NCI-H2171 (cell line): ENCODE data around the gene ACTC1.

Source experiments
- DNase-seq: peaks from one replicate; lab custom pipeline; 2025; lab: John Stamatoyannopoulos, UW

The ACTC1 gene

DNA sequence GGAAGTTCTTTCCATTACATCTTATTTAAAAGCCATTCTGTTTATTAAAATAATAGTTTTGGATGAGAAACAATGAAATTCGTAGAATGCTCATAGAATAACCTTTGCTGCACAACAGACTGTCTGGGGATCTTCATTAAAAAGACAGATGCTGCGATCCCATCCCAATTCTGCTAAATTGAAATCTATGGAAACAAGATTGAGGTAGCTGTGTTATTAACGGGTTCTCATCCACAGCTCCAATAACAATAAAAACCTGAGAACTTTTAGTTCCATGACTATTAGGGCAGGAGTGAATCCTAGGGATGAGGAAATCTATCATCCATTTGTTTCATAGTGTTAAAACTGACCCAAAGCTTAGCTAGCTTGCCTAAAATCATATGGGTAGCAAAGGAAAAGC lies 38.1 kb downstream of the ACTC1 start:
- DNase-seq, result no peak

DNA sequence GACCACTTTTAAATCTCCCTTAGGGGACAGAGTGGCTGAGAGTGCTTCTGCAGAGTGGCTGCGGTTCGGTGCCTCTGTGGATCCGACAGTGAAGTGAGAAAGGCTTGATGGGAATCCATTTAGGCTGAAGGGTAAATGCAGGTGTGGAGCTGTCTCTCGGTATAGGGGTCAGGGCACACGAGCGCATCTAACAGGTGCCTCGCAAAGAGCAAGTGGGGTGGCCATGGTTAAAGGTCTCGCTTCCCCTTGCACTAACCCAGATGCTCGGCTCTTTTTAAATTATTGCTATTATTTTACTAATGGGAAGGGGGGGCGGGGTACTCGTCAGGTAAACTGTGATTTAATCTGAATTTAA lies 40.0 kb downstream of the ACTC1 start:
- DNase-seq, result no peak

DNA sequence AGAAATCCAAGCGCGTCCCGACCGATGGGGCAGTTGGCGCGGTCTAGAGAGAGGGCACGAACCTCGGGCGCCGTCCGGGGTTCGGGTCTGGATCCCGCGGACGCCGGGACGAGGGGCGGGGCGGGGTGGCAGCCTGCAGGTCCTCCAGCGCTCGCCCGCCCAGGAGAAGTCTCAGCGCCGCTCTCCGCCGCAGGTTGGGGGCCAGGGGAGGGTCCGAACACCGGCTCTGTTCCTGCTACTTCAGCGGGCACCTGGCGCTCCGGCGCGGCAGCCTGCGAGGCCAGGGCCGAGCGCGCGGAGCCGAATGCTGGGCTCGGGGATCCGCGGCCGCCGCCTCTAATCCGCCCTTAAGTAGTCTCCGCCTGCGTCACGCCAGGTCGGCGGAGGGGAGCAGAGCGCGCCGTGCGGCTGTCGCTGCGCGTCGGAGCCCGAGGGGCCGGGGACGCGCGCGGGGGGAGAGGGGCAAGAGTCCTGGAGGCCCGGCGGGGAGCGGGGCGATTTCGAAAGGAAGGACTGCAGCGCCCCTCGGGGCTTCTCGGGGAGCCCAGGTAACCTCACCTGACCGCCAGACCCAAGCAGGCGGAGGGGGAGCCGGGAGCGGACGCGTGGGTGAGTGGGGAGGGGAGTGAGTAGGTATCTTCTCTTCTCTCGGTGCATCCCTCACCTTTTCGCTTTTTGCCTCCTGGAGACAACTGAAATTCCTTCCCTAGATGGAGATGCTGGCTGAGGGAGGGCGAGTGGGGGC lies 40.5 kb downstream of the ACTC1 start, which contains the start of gene GJD2:
Gene GJD2 (minus strand): TSS at position 325 of the 745 bp plus-strand sequence. CDS start 510 bp downstream, outside the sequence.
- peak; percentile 44 for DNase-seq

DNA sequence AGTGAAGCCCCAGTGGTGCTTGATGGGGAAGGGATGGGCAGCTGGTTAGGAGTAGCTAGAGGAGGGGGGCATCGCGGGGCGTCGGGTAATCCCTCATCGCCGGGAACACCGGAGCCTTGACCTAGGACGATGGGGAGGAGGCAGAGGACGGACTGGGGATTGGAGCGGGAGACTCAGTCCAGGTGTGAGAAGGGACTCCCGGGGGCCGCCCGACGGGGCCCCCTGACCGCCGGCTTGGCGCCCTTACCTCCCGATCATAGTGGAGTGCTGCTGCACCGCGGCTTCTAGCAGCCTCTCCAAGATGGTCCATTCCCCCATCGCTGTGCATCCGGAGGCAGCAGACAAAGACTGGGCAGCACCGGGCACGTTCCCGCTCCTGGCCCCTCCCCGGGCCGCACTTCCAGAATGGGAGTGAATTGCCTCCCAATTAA lies 41.2 kb downstream of the ACTC1 start:
- no peak for DNase-seq

DNA sequence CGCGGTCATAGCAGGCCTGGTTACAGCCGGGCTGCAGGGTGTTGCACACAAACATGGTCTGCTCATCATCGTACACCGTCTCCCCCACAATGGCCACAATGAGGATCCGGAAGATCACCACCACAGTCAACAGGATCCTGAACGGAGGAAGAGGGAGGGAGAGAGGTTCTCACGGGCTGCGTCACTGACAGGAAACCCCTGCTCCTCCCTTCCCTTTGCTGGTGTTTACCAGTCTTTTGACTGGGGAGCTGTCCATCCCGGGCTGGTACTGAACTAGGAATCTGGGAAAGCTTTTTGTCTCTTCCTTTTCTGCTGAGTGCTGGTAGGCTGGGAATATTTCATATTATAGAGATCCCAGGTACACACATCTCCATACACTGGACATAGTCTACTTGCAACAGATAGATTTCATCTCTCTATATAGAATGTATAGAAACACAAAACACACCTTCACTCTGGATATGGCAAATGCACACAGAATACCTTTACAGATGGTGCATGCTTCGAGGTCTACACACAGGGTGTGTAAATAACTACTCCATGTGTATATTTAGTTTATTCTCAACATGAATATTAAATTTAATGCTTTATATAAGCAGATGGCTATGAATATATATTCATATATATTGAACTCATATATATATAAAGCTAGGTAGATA lies 42.0 kb downstream of the ACTC1 start:
- no peak for DNase-seq

DNA sequence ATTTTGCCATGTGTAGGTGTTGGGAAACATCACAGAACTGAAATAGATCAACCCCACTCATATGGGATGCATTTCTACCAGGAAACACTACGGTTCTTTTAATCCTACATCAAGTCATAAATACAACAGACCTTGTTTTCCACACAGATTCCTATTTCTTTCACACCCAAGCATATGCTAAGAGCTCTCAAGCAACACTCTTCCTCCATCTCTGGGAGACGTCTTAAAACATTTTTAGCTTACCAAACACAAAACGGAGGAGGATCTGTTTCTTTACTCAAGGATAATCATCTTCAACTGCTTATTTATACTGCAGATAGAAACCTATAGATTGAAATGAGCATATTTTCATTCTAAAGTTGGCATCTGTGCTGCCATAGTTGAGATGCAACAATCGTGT lies 45.7 kb downstream of the ACTC1 start:
- no peak for DNase-seq
